Measurements from ENCODE around the gene C21orf58.

C21orf58 gene

DNA sequence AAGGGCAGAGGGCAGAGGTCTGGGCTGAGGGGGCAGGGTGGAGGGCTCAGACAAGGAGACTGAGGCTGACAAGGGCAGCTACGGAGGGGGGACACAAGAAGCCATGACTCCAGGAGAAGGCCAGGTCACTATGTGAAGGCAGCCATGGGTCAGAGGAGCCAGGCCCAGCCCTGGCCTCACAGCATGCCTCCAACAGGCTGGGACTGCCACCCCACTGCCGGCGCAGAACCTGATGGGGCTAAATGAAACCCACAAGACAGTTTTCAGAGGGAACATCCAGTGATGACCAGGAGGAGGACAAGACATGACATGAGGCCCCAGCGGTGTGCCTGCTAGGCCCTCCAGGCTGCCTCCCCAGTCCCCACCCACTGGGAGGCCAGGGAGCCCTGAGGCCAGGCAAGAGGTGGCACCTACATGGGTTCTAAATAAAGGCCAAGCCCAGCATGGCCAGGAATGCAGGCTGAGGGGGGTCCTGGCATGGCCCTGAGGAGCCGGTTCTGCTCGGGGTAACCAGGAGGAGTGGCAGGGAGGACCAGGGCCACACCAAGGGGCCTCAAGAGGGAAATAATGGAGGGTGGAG, 67.8 kb downstream of the C21orf58 start:
- peak overlapping the region; percentile 45 for H3K27ac Mint-ChIP-seq
- peaks cover 65% of the 10 kb centered on the region for H3K36me3 Mint-ChIP-seq (ENCODE audit: low read depth)
- no peak for DNase-seq (ENCODE audit: low spot score)
- H3K4me1 Mint-ChIP-seq (ENCODE audit: low read depth) = peaks cover 16% of the 10 kb centered on the region
- no peak overlapping the region for H3K4me3 Mint-ChIP-seq
- H3K27me3 Mint-ChIP-seq (ENCODE audit: low read depth) = no peaks in the 10 kb centered on the region
- H3K9me3 Mint-ChIP-seq = no peaks in the 10 kb centered on the region

DNA sequence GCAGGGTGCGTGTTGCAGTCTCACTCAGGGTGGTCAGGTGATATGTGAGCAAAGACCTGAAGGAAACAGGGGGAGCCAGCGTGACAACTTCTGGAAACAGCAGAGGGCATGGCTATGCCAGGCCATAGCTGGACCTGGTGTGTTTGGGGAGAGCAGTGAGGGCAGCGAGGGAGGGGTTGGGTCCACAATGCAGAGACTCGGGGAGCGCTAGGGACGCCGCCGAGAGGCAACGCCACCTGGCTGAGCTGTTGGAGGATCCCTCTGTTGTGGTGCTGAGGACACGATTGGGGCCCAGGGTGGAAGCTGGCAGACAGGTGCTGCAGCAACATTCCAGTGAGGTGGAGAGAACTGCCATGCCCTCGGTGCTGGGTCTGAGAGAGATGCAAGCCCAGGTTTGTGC, 68.5 kb downstream of the C21orf58 start:
- peaks cover 23% of the 10 kb centered on the region for H3K4me1 Mint-ChIP-seq (ENCODE audit: low read depth)
- peaks cover 67% of the 10 kb centered on the region for H3K36me3 Mint-ChIP-seq (ENCODE audit: low read depth)
- H3K9me3 Mint-ChIP-seq = no peaks in the 10 kb centered on the region
- H3K4me3 Mint-ChIP-seq = no peak overlapping the region
- H3K27me3 Mint-ChIP-seq (ENCODE audit: low read depth) = no peaks in the 10 kb centered on the region
- H3K27ac Mint-ChIP-seq = peak overlapping the region; percentile 45
- DNase-seq (ENCODE audit: low spot score) = no peak

DNA sequence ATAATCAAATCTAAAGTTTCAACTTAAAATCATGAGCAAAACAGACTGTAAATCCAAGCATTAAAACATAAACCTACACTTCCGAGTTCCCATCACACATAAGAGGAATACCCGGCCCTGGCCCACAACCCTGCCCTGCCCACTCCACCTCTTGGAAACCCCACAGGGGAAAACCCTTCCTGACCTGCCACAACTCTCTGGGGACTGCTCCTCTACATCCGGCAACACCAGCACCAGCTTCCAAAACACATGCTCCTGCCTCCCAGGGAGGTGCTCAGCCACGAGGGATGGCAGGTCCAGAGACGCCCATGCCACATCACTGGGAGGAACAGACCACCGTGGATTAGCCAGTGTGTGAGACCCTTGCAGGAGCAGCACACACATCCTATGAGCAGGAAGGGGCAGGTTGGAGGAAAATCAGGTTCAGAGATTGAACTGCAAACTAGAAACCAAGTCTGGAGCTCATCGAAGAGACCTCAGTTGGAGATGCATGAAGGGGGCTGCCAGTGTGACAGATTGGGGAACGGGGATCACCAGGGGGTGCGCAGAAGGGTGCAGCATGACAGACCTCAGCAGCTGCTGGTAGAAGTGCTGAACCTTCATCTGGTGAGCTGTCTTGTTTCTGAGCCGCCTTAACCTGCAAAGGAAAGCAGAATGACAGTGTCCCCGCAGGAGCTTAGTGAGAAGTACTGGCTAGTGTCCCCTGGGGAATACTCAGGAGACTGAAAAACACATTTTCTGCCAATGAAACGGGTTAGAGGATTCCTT, 69.3 kb downstream of the C21orf58 start:
- no peaks in the 10 kb centered on the region for H3K9me3 Mint-ChIP-seq
- peak overlapping the region; percentile 72 for H3K4me3 Mint-ChIP-seq
- peaks cover 26% of the 10 kb centered on the region for H3K4me1 Mint-ChIP-seq (ENCODE audit: low read depth)
- no peak for DNase-seq (ENCODE audit: low spot score)
- peak overlapping the region; percentile 92 for H3K27ac Mint-ChIP-seq
- peaks cover 75% of the 10 kb centered on the region for H3K36me3 Mint-ChIP-seq (ENCODE audit: low read depth)
- H3K27me3 Mint-ChIP-seq (ENCODE audit: low read depth) = no peaks in the 10 kb centered on the region

DNA sequence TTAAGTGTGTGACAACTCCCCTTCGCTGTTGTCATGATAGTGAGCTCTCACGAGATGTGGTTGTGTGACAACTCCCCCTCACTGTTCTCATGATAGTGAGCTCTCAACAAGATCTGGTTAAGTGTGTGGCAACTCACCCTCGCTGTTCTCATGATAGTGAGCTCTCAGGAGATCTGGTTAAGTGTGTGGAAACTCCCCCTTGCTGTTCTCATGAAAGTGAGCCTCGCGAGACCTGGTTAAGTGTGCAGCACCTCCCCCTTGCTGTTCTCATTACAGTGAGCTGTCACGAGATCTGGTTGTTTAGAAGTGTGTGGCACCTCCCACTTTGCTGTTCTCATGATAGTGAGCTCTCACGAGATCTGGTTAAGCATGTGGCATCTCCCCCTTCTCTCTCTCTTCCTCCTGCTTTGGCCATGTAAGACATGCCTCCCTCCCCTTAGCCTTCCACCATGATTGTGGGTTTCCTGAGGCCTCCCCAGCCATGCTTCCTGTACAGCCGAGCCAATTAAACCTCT, 70.0 kb downstream of the C21orf58 start:
- Mint-ChIP-seq H3K27me3 (ENCODE audit: low read depth) (no peaks in the 10 kb centered on the region), H3K4me3 (peak overlapping the region; percentile 72), H3K27ac (peak overlapping the region; percentile 92), H3K36me3 (ENCODE audit: low read depth) (peaks cover 75% of the 10 kb centered on the region), H3K4me1 (ENCODE audit: low read depth) (peaks cover 26% of the 10 kb centered on the region), H3K9me3 (no peaks in the 10 kb centered on the region)
- DNase-seq (ENCODE audit: low spot score) = peak; percentile 63

DNA sequence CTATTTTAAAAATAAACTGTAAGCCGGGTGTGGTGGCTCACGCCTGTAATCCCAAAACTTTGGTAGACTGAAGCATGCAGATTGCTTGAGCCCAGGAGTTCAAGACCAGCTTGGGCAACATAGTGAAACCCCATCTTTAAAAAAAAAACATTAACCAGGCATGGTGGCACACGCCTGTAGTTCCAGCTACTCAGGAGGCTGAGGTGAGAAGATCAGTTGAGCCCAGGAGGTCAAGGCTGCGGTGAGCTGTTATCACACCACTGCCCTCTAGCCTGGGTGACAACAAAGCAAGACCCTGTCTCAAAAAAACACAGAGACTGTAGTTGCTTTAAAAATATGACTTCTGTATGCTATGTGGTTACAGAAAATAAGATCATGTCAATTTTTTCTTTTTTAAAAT, 70.8 kb downstream of the C21orf58 start:
- Mint-ChIP-seq H3K27ac (no peak overlapping the region), H3K4me3 (no peak overlapping the region), H3K36me3 (ENCODE audit: low read depth) (peaks cover 74% of the 10 kb centered on the region), H3K27me3 (ENCODE audit: low read depth) (no peaks in the 10 kb centered on the region), H3K9me3 (no peaks in the 10 kb centered on the region), H3K4me1 (ENCODE audit: low read depth) (peaks cover 26% of the 10 kb centered on the region)
- DNase-seq (ENCODE audit: low spot score) = no peak

Measured in T-helper 2 cell treated with Interferon-gamma antibody and Interleukin-4, amounts not matched to agents 5 μg/mL and 100 μg/mL, for 36 hours (primary cell).